ENCODE results near the gene DAPK3.

- TF ChIP-seq HMGXB4 (CRISPR knock-in tag; IDR thresholded peaks at IDR 0.05; ENCODE audit: borderline replicate concordance) (no peak), CHD2 (IDR thresholded peaks at IDR 0.05; ENCODE audit: low read length, partially characterized antibody) (no peak), CTCF (IDR thresholded peaks at IDR 0.05) (no peak), ESRRA (IDR thresholded peaks at IDR 0.05; ENCODE audit: borderline replicate concordance, low read length) (no peak), RFX5 (IDR thresholded peaks at IDR 0.05) (no peak), MAFK (IDR thresholded peaks at IDR 0.05; ENCODE audit: partially characterized antibody) (no peak), POLR2A (IDR thresholded peaks at IDR 0.05; ENCODE audit: low read length) (no peak), ELK1 (IDR thresholded peaks at IDR 0.05; ENCODE audit: low read depth, low read length) (no peak), USF2 (IDR thresholded peaks at IDR 0.05) (no peak)
- TF ChIP-seq, protein P1, sequence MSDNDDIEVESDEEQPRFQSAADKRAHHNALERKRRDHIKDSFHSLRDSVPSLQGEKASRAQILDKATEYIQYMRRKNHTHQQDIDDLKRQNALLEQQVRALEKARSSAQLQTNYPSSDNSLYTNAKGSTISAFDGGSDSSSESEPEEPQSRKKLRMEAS (IDR thresholded peaks at IDR 0.05): no peak
Measured at GRCh38 chr19:4016486-4016885, 45.6 kb upstream of the DAPK3 start.
